ENCODE measurements around the gene ASGR1. TPM values are rescaled to one million over a fixed set of nuclear protein-coding genes. Genes with fewer than 3 reads are reported as not detected.

Gene ASGR1, protein sequence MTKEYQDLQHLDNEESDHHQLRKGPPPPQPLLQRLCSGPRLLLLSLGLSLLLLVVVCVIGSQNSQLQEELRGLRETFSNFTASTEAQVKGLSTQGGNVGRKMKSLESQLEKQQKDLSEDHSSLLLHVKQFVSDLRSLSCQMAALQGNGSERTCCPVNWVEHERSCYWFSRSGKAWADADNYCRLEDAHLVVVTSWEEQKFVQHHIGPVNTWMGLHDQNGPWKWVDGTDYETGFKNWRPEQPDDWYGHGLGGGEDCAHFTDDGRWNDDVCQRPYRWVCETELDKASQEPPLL
- 1 to 10 TPM; 1.9 to 5.4 TPM for total RNA-seq

DNA sequence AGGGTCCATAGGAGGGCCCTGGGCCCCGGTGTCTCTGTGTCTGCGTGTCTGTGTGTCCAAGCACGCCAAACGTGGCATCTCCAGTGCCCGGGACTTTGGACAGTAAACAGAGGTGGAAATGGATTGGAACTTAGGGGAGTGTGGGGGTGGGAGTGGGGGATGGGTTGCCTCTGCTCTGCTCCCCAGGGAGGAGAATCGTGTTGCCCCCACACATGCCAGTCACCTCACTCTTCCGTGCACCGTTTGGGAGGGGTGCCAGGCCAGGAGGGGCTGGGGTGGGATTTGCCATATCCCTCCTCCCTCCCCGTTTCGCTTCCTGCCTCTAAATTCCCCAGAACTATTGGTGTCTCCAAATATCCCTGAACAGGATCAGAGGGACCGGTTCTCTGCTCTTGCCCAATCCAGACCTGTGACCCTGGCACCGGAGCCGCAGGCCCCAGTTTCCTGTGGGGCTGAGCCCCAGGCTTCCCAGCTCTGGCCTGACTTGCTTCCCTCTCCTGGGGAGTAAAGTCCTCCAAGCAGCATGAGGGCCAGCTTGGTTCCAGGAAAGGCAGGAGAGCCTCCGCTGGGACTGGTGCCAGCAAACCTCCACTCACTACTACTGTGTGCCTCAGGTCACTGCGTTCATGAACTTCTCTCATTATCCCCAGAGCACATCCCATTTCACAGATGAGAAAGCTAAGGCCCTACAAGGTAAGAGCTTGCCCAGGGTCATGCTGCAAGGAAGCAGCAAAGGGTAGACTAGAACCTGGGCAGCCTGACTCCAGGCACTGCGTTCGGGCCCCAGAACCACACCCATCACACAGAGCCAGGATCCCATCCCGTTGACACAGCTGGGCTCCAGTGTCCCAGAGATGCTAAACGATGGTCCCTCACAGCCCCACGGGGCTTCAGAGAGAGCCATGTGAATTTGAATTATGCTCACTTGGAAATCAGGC is at the start of gene ASGR1:
Gene ASGR1, minus strand, starts transcription at position 54 of the 938 bp plus-strand sequence. CDS start 807 bp downstream, outside the sequence.
- TF ChIP-seq, protein P1, sequence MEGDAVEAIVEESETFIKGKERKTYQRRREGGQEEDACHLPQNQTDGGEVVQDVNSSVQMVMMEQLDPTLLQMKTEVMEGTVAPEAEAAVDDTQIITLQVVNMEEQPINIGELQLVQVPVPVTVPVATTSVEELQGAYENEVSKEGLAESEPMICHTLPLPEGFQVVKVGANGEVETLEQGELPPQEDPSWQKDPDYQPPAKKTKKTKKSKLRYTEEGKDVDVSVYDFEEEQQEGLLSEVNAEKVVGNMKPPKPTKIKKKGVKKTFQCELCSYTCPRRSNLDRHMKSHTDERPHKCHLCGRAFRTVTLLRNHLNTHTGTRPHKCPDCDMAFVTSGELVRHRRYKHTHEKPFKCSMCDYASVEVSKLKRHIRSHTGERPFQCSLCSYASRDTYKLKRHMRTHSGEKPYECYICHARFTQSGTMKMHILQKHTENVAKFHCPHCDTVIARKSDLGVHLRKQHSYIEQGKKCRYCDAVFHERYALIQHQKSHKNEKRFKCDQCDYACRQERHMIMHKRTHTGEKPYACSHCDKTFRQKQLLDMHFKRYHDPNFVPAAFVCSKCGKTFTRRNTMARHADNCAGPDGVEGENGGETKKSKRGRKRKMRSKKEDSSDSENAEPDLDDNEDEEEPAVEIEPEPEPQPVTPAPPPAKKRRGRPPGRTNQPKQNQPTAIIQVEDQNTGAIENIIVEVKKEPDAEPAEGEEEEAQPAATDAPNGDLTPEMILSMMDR (IDR thresholded peaks at IDR 0.05), result no peak
- Histone ChIP-seq H3K4me1 (ENCODE audit: control insufficient read depth in 1 of 2, low read depth in 2 of 2) (peaks cover 11 to 14% of the 10 kb centered on the region in 2 donors), H3K27ac (no peak within 1 kb of the TSS), H3K36me3 (no peaks in the 10 kb centered on the region), H3K4me3 (no peak within 1 kb of the TSS), H3K9me3 (no peaks in the 10 kb centered on the region), H3K27me3 (replicated peaks; ENCODE audit: insufficient read depth) (peaks cover 13% of the 10 kb centered on the region)
- no peak for ATAC-seq (ENCODE audit: insufficient number of reproducible peaks, low FRiP score, low read depth)
- no peak for DNase-seq (ENCODE audit: low spot score)

DNA sequence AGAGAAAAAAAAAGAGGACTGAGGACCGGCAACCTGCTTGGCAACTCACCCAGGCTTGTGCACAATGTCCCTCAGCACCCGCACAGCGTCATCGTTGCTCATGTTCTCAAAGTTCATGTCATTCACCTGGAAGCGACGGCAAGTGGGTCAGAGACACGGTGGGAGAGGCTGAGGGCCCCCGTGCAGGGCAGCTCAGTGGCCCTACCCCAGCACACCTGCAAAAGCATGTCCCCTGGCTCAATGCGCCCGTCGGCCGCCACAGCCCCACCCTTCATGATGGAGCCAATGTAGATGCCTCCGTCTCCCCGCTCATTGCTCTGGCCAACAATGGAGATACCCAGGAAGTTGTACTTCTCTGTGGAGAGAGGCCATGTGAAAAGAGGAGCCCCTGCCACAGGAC is 49.8 kb upstream of the ASGR1 start:
- no peak for ATAC-seq (ENCODE audit: insufficient number of reproducible peaks, low FRiP score, low read depth)
- no peak overlapping the region for H3K27ac ChIP-seq
- H3K4me1 ChIP-seq (ENCODE audit: control insufficient read depth in 1 of 2, low read depth in 2 of 2), result peaks cover 10 to 24% of the 10 kb centered on the region in 2 donors

DNA sequence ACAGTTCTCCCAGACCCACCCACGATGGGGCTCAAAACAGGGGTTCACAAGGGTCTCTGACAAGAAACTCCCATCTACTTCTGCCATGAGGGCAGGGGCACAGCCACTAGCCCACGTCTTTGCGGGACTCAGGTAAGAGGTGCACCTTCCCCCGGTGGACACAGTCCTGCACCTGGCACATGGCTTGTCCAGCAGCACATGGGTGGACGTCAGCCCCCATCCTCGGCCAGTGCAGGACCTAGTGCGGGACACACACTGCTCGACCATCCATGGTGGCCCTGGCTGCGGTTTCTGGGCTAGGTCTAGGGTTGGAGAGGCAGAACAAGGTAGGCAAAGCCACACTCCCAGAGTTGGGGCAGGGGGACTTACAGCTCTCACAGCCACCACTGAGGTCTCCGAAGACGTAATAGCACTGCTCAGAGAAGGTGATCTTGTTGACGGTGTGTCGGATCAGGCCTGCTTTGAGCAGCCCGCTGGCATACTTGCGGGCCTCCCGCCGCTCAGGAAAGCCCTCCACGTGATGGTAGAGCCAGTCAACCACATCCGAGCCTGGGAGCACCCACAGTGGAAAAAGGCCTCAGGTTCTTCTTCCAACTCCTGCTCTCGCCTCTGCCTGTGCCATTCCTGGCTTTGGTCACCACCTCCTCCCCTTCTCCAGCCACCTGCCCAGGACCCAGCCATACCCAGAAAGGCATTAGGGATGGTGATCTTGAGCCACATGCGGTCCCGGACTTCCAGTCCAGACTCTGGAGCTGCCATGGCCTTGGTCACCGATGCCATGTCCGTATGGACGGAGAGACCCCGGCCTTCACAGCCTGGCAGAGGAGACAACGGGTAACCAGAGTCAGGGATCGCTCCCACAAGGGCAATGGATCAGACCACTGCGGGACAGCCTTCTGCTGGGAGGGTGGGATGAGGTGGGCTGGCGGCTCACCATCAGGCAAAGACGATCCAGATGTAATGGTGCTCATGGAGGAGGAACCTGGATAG is 47.8 kb upstream of the ASGR1 start:
- Histone ChIP-seq H3K9me3 (no peaks in the 10 kb centered on the region), H3K27ac (no peak overlapping the region), H3K27me3 (replicated peaks; ENCODE audit: insufficient read depth) (no peaks in the 10 kb centered on the region), H3K4me3 (no peak overlapping the region), H3K4me1 (ENCODE audit: control insufficient read depth in 1 of 2, low read depth in 2 of 2) (peaks cover 0 to 7% of the 10 kb centered on the region in 2 donors), H3K36me3 (peaks cover 63% of the 10 kb centered on the region)
- TF ChIP-seq, protein P1 (IDR thresholded peaks at IDR 0.05), result no peak
- ATAC-seq (ENCODE audit: insufficient number of reproducible peaks, low FRiP score, low read depth) (no peak), DNase-seq (ENCODE audit: low spot score) (no peak)

More for the DNA sequence above, 49.8 kb upstream of the ASGR1 start:
- no peak for DNase-seq (ENCODE audit: low spot score)
- no peaks in the 10 kb centered on the region for H3K9me3 ChIP-seq
- TF ChIP-seq, protein P1 (IDR thresholded peaks at IDR 0.05), result no peak
- peaks cover 54% of the 10 kb centered on the region for H3K36me3 ChIP-seq
- H3K4me3 ChIP-seq, result no peak overlapping the region
- no peaks in the 10 kb centered on the region for H3K27me3 ChIP-seq (replicated peaks; ENCODE audit: insufficient read depth)

DNA sequence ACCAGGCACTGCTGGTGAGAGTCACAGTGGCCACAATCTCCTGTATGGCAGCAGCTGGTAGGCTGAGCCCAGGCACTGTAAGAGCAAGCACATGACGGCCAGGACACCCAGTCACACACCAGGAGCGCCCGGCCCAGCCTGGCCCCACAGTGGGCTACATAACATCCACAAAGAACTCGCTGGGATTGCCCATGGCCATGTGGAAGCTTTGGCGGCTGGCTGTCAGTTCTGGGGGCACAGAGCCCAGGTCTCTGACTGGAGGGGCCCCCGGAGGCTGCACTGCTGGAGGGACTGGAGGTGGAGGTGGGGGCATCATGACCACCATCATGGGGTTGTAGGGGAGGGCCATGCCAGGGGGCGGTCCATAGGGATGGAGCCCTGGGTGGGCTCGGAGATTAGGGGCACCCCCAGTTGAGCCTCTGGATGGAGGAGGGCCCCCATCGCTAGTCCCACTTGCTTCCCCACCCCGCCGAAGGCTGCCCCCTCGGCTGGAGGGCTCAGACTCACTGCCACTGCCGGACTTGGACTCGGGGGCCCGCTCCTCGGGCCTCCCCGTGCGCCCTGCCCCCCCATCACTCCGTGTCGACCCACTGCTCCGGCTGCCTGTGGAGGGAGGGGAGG is 46.7 kb upstream of the ASGR1 start:
- Histone ChIP-seq H3K27me3 (replicated peaks; ENCODE audit: insufficient read depth) (no peaks in the 10 kb centered on the region), H3K4me1 (ENCODE audit: control insufficient read depth in 1 of 2, low read depth in 2 of 2) (peaks cover 0 to 10% of the 10 kb centered on the region in 2 donors), H3K36me3 (peaks cover 63% of the 10 kb centered on the region), H3K4me3 (no peak overlapping the region), H3K9me3 (no peaks in the 10 kb centered on the region), H3K27ac (no peak overlapping the region)
- DNase-seq (ENCODE audit: low spot score), result no peak
- no peak for ATAC-seq (ENCODE audit: insufficient number of reproducible peaks, low FRiP score, low read depth)
- TF ChIP-seq, protein P1 (IDR thresholded peaks at IDR 0.05), result no peak

Measured in thoracic aorta (tissue), 2 donors.